C4-2B (cell line): Measurements from ENCODE around the gene SLC6A1.

Experiments
- ZFX ChIP-seq: fragments of 450-650 bp; IDR thresholded peaks from 2 replicates; pipeline ENCODE4 v1.6.1; 2017
- TF ChIP-seq, protein P1 (sequence below): fragments of 450-650 bp; conservative IDR thresholded peaks from 2 replicates; pipeline ENCODE4 v1.5.1; 2017; ENCODE audit warnings: mild to moderate bottlenecking

DNA sequence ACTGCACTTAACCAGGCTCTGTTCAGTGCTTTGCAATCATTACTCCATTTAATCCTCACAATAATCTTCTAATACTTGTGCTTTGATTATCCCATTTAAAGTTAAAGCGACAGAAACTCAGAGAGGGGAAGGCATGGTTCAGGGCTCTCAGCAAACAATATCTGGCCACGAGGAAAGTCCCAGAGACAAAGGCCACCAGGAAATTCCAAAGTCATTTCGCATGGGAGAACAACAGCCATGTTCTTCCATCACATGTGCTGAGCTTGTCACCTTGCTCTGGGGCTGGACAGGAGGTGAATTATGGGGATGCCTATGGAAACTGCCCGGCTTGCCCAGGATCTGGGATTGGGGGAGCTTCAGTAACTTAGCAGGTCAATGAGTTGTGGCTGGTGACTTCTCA, 95.5 kb downstream of the SLC6A1 start:
- TF ChIP-seq, protein P1, sequence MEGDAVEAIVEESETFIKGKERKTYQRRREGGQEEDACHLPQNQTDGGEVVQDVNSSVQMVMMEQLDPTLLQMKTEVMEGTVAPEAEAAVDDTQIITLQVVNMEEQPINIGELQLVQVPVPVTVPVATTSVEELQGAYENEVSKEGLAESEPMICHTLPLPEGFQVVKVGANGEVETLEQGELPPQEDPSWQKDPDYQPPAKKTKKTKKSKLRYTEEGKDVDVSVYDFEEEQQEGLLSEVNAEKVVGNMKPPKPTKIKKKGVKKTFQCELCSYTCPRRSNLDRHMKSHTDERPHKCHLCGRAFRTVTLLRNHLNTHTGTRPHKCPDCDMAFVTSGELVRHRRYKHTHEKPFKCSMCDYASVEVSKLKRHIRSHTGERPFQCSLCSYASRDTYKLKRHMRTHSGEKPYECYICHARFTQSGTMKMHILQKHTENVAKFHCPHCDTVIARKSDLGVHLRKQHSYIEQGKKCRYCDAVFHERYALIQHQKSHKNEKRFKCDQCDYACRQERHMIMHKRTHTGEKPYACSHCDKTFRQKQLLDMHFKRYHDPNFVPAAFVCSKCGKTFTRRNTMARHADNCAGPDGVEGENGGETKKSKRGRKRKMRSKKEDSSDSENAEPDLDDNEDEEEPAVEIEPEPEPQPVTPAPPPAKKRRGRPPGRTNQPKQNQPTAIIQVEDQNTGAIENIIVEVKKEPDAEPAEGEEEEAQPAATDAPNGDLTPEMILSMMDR: no peak
- TF ChIP-seq ZFX: no peak
